Skeletal muscle cell (primary cell): Measurements from ENCODE around the gene NRBP1.

Experiments used
- DNase-seq: peaks from one replicate; pipeline ENCODE4 v3.0.0-alpha.2; 2010; ENCODE audit warnings: low read depth
- H3K4me3 ChIP-seq: 2 replicates; pipeline ENCODE4 v1.5.1; 2011; ENCODE audit warnings: low read depth, mild to moderate bottlenecking, control low read depth, low read length, moderate library complexity

The NRBP1 gene

DNA sequence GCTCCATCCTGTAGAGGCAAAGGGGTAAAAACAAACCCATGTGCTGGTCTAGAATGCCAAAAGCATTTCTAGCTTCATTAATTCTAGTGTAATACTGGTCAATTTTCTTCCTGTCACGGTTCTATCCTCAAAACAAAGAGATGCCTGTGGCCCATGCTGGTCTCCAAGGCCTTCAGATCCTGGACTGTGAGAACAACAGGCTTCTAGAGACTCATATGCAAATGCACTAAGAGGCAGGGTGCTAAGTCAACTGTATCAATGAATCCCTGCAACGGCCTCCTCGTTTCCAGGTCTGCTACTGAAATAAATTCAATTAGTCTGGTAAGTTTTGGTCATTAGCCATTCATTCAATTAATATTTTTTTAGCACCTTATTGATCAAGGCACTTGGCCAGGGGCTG is 57.1 kb downstream of the NRBP1 start:
- H3K4me3 ChIP-seq = no peak overlapping the region
- no peak for DNase-seq

DNA sequence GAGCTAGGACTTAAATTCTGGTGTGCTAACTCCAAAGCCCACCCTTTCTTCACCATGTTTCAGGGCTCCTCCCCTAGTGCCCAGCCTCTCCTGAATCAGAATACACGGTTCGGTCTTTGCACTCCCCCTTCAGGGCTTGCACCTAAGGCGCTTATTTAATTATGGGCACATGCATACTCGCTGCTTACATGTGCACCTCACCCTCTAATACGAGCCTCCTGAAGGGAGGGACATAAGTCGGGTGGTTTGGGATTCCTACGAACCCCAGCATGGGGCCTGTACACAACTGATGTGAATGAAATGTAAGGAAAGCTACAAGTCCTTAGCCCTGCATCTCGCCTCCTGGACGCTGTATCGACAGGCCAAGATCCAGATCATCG is 60.7 kb downstream of the NRBP1 start:
- no peak for DNase-seq
- peak overlapping the region; percentile 77 for H3K4me3 ChIP-seq

DNA sequence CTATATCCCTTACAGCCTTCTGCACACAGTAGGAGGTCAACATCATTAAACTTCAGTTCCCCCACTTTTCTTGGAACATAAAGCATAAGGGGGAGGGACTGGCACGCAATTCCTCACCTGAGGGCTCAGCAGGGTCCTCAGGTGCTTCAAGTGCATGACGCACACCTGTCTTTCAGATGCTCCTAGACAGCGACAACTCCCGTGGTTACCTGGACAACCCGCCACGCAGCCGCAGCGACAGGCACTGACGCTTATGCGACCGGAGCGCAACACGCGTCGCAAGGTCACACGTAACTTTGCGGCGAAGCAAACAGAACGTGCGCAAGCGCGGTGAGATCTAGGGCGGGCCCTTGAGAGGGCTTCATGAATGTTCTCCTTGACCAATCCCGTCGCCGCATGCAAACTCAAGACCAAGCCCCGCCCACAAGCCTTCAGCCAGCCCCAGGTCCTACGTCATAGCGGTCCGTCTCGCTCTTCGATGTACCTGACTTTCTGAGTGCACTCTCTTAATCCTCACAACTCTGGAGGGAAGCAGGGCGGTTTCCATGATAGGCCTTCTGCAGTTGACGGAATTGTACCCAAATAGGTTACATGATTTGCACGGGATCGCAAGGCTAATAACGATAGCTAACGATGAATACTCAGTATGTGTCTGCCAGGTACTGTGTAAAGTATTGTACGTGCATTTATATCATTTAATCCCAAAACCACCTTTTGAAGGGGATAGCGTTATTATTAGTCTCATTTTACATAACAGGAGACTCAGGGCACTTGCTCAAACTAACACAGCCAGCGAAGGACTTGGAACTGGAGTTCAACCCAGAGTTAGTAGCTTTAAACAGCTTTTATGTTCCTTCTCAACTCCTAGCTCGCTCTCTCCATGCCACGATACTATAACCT is 61.3 kb downstream of the NRBP1 start, which contains the start of gene IFT172:
Gene IFT172, minus strand, starts transcription at position 246 of the 900 bp plus-strand sequence. Its CDS starts 90 bp downstream, at position 156.
- peak; percentile 95 for DNase-seq
- peak within 1 kb of the TSS; percentile 77 for H3K4me3 ChIP-seq
